GM18511 (cell line): ENCODE measurements around the gene DENND1A.
"Not testable (repeated sequence)": the region's sequence is repeated elsewhere in the genome, so short reads cannot be mapped to it uniquely, and the experiment has no call there.

Source experiments
- ATAC-seq: cut with Tn5 transposase; IDR thresholded peaks from one replicate; pipeline ENCODE4 v1.9.1; 2021; ENCODE audit warnings: mild to moderate bottlenecking, moderate library complexity; ENCODE audit not compliant: unreplicated experiment

DENND1A gene

GRCh38 chr9:123823194-123823947 is 106.6 kb downstream of the DENND1A start:
- no peak for ATAC-seq

DNA sequence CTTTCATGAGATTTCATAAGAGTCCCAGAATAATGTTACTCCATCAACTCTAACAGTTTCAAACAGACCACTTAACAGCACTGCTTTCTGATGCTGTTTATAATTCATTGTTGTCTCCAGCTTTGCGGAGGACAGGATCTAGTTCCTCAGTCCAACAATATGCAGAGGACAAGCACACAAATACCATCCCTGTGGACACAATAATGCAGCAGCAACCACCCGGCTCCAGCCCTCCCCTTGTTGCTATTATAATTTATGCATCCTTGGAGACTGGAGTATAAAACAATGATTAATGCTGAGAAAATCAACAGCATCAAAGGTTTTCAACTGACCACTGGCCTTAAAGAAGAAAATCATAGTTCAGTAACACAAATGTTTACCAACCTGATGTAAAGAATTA is 108.3 kb downstream of the DENND1A start:
- ATAC-seq: no peak

DNA sequence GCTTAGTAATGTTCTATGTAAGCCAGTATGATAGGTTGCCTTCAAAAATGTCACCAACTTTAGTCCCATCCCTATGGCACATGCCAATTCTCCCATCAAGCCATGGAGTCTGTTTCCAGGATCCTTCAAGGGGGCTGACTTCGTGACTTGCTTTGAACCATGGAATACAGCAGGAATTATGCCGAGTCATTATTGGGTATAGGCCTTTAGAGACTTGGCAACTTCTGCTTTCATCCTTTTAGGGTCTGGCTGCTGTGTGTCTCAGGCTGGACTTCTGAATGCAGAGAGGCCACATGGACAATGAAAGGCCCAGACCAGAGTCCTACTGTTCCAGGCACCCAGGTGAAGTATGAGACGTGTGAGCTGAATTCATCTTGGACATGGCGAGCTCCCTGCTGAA is 109.8 kb downstream of the DENND1A start:
- ATAC-seq: no peak

- ATAC-seq: no peak
Measured at GRCh38 chr9:123816817-123817472, 113.0 kb downstream of the DENND1A start.

GRCh38 chr9:123815856-123816255 is 114.1 kb downstream of the DENND1A start:
- not testable (repeated sequence) for ATAC-seq

GRCh38 chr9:123814496-123814895 is 115.4 kb downstream of the DENND1A start:
- ATAC-seq: no peak

DNA sequence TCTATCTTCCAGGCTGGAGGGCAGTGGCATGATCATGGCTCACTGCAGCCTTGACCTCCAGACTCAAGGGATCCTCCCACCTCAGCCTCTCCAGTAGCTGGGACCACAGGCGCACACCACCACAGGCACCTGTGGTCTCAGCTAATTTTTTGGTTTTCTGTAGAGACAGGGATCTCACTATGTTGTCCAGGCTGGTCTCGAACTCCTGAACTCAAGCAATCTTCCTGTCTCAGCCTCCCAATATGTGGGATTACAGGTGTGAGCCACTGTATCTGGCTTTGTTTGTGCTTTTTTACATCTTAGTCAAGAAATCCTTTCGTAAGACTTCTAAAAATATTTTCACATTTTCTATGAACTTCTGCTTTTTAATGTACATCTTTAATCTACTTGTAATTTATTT is 116.9 kb downstream of the DENND1A start:
- ATAC-seq: no peak

- ATAC-seq: no peak
Measured at GRCh38 chr9:123807251-123807650, 122.7 kb downstream of the DENND1A start.

DNA sequence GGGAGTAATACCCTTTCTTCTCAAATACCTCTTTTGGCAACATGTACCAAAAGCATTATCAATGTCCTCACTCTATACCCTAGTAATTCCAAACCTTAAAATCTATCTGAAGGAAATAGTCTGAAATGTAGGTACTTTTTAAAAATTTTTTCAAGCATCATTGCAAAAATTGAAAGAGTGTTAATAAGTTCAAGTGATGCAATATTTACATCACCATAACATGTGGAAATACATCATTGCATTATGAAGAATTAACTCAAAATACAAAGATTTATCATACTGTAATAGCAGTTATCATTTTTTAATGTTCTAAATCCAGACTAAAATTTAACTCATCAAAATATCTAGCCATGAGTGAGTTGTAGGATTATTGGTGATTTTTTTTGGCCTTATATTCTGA is 123.1 kb downstream of the DENND1A start:
- ATAC-seq: no peak

DNA sequence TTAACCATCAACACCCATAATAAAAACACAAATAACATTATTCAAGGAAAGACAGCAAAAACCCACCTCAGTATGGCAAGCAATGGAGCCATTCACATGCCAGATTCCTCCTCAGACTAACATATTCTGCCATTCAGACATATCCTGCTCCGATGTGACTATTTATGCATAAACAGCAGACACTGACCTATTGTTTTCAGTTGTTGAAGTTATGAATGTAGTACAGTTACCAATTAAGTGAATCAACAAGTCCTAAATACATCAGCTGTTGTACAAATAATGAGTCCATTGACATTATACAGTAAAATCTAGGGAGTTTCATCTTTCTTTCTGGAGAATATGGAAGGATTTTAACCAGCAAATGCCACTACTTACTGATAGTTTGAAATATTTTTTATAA is 131.7 kb downstream of the DENND1A start:
- no peak for ATAC-seq

- no peak for ATAC-seq
Measured at GRCh38 chr9:123796618-123797484, 133.1 kb downstream of the DENND1A start.

GRCh38 chr9:123796094-123796493 is 133.8 kb downstream of the DENND1A start:
- no peak for ATAC-seq

DNA sequence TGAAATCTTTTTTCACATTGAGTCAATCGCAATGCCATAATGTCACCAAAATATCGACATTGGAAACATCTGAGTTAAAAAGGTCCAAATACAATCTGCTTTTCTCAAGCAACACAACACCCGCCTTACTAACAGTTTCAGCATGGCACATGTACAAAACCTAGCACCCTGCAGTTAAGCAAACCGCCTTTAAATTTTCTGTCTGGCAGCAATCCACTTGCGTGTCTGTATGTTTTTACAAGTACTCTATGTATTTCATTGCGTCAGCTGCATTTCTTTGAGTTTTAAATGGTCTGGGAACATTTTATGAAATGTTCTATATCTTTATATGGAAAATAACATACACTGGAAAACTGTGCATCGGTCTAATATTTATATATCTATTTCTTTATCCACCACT is 134.6 kb downstream of the DENND1A start:
- ATAC-seq: no peak

DNA sequence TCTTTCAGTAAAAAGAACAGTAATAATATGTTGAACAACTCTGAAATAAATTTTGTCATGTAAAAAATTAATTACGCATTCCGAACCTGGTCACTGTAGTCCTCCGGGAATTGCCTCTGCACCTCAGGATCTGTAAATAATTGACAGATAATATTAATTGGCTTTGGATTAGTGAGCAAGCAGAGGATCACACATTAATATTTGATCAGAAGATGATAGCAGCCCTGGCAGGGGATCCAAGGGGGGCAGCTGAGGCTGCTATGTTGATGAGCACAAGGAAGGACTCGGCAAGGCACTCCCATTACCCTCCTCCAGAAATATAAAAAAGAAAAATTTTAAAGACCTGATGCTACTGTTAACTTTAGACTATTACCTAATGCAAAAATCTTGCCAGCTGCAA is 137.4 kb downstream of the DENND1A start:
- no peak for ATAC-seq

- ATAC-seq: no peak
Measured at GRCh38 chr9:123789554-123790292, 140.2 kb downstream of the DENND1A start.

DNA sequence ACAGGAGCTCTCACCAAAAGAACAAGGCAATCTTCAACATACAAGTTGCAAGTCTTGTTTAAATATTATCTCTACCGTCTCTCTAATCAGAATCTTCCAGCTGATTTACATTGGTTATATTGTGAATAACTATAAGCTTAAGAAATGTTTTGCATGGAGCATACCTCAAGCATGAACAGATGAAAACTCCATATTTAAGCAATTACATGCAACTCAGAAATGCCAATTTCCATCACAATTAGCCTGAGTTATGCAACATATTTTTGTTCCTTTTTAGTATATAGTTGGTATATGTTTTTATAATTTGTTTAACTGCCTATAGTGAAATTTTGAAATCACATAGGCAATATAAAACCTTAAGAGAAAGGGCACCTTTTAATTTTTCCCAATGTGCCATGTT is 142.5 kb downstream of the DENND1A start:
- ATAC-seq: no peak

DNA sequence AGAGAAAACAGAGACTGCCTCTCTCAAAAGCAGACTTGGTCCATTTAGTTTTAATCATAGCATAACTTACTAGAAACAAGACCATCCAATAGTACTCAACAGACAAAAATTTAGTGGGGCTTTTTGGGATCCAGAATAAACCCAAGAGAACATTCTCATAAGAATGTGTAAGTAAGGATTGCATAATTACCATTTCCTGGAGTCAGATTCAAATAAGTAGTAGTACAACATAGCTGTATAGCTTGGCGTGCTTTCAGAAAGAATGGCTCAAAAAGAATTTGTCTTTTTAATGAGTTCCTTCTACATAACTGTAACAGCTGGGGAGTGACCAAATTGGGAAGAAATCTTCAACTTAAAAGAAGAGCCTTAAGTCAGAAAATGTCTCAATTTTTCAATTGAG is 145.4 kb downstream of the DENND1A start:
- no peak for ATAC-seq

- ATAC-seq: no peak
Measured at GRCh38 chr9:123778232-123778902, 151.6 kb downstream of the DENND1A start.

DNA sequence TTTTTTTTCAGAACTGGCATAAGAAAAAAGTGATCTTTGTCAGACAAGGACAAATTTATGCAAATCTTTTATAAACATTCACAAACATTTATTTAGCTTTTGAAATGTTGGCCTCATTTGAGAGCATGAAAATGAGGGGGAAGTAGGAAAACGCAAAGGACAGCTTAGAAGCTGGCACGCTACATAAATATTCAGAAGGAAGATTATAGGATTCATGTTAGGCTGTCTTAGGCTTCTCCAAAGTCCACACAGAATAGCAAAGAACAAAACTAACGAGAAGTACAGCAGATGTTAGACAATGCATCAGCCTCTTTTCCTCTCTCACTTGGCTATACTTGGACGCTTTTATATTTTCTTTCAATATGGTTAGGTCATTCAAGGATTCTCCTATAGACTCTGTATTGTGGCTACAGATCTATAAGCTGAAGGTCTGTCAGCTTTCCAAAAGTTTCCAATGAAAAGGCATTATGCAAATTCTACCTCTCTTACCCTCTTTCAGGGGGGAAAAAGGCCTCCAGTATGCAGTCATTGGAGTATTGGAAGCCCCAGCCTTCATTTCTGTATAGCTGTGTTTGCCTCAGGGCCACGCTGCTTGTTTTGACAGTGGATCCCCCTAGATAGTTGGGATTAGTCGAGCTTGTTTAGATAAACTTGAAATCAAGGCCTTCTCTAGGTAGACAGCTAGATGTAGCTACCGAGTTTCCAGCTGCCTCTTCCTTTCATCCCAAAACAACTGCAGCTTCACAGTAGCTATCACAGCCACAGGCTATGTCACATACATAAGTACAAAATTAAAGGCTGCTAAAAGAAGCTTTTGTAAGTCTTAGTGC is 153.0 kb downstream of the DENND1A start:
- no peak for ATAC-seq
